ENCODE data around the gene GALNS. TPM values are rescaled to one million over a fixed set of nuclear protein-coding genes. Genes with fewer than 3 reads are reported as not detected.

Gene GALNS
- polyA plus RNA-seq, 2 of the 4 experiments (the other 2 are of a cell fraction), result 7.0 to 31.2 TPM

DNA sequence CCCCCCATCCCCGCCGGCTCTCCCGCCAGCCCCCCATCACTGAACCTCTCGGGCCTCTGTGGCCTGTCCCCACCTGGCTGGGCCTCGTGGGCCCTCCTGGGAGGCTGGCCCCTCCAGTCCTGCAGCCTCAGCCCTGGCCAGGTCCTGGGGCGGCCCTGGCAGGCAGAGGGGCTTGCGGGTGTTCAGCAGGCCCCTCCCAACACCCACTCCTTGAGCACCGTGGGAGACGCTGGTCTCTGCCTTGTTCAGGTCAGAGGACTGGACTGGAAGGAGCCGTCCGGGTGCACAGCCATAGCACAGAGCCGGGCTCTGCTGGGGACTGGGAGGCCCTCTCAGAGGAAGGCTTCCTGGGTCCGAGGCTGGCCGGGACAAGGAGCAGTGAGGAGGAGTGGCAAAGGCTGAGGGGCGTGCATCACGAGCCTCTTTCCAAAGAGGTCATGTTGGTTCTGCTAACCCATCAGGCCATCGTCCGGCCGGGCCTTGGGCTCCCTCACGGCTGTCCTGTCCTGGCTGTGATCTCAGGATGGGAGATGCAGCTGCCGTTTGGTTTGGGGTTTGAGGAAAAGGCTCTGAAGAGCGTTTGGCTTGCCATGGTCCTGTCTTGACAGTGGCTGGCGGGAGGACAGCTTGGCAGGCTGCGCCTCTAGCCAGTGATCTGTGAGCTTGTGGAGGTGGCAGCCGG is 16.0 kb upstream of the GALNS start:
- FAIRE-seq, result no peak
- no peak for DNase-seq (ENCODE audit: low read depth in 1 of 2, low spot score in 1 of 2)
- no peak overlapping the region for H3K4me2 ChIP-seq
- POLR2A ChIA-PET, result no interaction called here
- H3K27ac ChIP-seq, result no peak overlapping the region
- H3K9me3 ChIP-seq, result no peaks in the 10 kb centered on the region
- no peak for TF ChIP-seq EP300 (IDR thresholded peaks at IDR 0.05)
- no peak for TF ChIP-seq PHF8 (IDR thresholded peaks at IDR 0.05; ENCODE audit: borderline replicate concordance, low read depth)
- TF ChIP-seq CEBPB (IDR thresholded peaks at IDR 0.05), result no peak
- no peak for TF ChIP-seq KDM5A (IDR thresholded peaks at IDR 0.05)
- no peak for TF ChIP-seq PBX3 (IDR thresholded peaks at IDR 0.05)
- TF ChIP-seq NPAS2 (CRISPR knock-in tag; IDR thresholded peaks at IDR 0.05; ENCODE audit: borderline replicate concordance), result no peak
- TF ChIP-seq FOSL2 (IDR thresholded peaks at IDR 0.05), result no peak
- no peak for TF ChIP-seq FOSL2 (CRISPR knock-in tag; IDR thresholded peaks at IDR 0.05)
- TF ChIP-seq, protein P1, sequence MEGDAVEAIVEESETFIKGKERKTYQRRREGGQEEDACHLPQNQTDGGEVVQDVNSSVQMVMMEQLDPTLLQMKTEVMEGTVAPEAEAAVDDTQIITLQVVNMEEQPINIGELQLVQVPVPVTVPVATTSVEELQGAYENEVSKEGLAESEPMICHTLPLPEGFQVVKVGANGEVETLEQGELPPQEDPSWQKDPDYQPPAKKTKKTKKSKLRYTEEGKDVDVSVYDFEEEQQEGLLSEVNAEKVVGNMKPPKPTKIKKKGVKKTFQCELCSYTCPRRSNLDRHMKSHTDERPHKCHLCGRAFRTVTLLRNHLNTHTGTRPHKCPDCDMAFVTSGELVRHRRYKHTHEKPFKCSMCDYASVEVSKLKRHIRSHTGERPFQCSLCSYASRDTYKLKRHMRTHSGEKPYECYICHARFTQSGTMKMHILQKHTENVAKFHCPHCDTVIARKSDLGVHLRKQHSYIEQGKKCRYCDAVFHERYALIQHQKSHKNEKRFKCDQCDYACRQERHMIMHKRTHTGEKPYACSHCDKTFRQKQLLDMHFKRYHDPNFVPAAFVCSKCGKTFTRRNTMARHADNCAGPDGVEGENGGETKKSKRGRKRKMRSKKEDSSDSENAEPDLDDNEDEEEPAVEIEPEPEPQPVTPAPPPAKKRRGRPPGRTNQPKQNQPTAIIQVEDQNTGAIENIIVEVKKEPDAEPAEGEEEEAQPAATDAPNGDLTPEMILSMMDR (IDR thresholded peaks at IDR 0.05), result no peak
- CTCF ChIA-PET, result interaction anchor here (1.4 kb wide), 1 partner anchor 15 kb away, joined by 4 read pairs; no protein-coding TSS in a partner anchor
- H3K4me1 ChIP-seq, result no peaks in the 10 kb centered on the region
- WGBS (ENCODE audit: missing lambda C conversion rate), result 59% methylated on average over 20 of the region's 25 CpGs
- ATAC-seq, result peak in 1 of 2 experiments; percentile 19; a peak in 1 of 6 replicates
- no peak overlapping the region for H3K4me3 ChIP-seq

DNA sequence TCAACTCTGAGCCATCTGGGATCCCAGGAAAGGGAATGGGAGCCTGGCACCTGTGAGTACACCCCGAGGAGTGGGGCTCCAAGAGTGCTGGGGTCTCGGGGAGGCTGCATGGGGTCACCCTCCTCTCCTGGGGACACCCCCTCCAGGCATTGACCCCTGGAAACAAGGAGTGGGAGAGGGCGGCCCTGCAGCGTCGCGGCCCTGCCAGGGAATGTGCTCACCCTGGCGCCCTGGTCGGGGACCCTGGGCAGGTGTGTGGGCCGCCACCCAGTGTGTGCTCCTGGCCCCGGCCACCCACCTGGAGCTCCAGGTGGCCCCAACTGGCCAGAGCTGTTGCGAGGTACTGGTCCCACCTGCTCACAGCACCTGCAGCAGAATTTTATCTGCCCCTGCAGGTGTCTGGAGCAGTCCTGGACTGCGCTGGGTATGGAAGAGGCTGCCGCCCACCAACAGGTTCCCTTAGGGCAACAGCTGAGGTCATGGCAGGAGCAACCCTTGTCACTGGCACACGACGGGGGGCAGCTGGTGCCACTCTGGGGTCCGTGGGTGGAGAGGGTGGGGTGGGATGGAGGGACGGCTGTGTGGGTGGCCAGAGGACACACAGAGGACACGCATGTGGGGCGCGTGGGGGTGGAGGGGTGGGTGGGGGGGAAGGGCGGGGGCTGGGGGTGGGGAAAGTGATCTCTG is 15.1 kb upstream of the GALNS start:
- Histone ChIP-seq H3K4me3 (no peak overlapping the region), H3K4me2 (no peak overlapping the region), H3K27ac (no peak overlapping the region), H3K4me1 (no peaks in the 10 kb centered on the region), H3K9me3 (no peaks in the 10 kb centered on the region)
- TF ChIP-seq BHLHE40 (IDR thresholded peaks at IDR 0.05; ENCODE audit: low read depth, low read length) (no peak), PBX3 (IDR thresholded peaks at IDR 0.05) (no peak), JUN (IDR thresholded peaks at IDR 0.05) (no peak), TP53 (CRISPR knock-in tag; IDR thresholded peaks at IDR 0.05) (no peak), EP300 (IDR thresholded peaks at IDR 0.05) (no peak), HEYL (CRISPR knock-in tag; IDR thresholded peaks at IDR 0.05) (no peak), KDM1A (IDR thresholded peaks at IDR 0.05; ENCODE audit: low read depth) (no peak), ZC3H11A (IDR thresholded peaks at IDR 0.05) (no peak), NPAS2 (CRISPR knock-in tag; IDR thresholded peaks at IDR 0.05; ENCODE audit: borderline replicate concordance) (no peak), NR3C1 (IDR thresholded peaks at IDR 0.05) (no peak), ESRRA (IDR thresholded peaks at IDR 0.05; ENCODE audit: borderline replicate concordance, low read length) (no peak), TFCP2L1 (CRISPR knock-in tag; IDR thresholded peaks at IDR 0.05) (no peak), CBX2 (IDR thresholded peaks at IDR 0.05; ENCODE audit: borderline replicate concordance, low read depth) (no peak)
- TF ChIP-seq, protein P2, sequence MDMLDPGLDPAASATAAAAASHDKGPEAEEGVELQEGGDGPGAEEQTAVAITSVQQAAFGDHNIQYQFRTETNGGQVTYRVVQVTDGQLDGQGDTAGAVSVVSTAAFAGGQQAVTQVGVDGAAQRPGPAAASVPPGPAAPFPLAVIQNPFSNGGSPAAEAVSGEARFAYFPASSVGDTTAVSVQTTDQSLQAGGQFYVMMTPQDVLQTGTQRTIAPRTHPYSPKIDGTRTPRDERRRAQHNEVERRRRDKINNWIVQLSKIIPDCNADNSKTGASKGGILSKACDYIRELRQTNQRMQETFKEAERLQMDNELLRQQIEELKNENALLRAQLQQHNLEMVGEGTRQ (IDR thresholded peaks at IDR 0.05), result no peak
- TF ChIP-seq, protein P1 (IDR thresholded peaks at IDR 0.05), result no peak
- DNase-seq (ENCODE audit: low read depth in 1 of 2, low spot score in 1 of 2), result no peak
- CTCF ChIA-PET, result no interaction called here
- 61% methylated on average over 4 of the region's 21 CpGs for WGBS (ENCODE audit: missing lambda C conversion rate)
- POLR2A ChIA-PET, result no interaction called here
- ATAC-seq, result no peak
- no peak for FAIRE-seq
